H9 (cell line): ENCODE results near the gene CDK2. TPM values are rescaled to one million over a fixed set of nuclear protein-coding genes. Genes with fewer than 3 reads are reported as not detected.

Experiments used
- DNase-seq: peaks from one replicate; pipeline ENCODE4 v3.0.0-alpha.2; 2017
- H2AFZ ChIP-seq: one replicate; pipeline ENCODE4 v1.6.1; 2013; ENCODE audit warnings: mild to moderate bottlenecking, low read length, control low read depth, moderate library complexity
- H2AK5ac ChIP-seq: 2 replicates; pipeline ENCODE4 v1.6.1; 2013; ENCODE audit warnings: low read length, control low read depth, mixed read lengths; ENCODE audit not compliant: insufficient read length
- H2BK120ac ChIP-seq: one replicate; pipeline ENCODE4 v1.6.1; 2013; ENCODE audit warnings: low read depth, mild to moderate bottlenecking, low read length, control low read depth, inconsistent platforms; ENCODE audit not compliant: poor library complexity, severe bottlenecking
- H2BK12ac ChIP-seq: 2 replicates; pipeline ENCODE4 v1.6.1; 2013; ENCODE audit warnings: low read length, control low read depth, mixed read lengths, low read depth; ENCODE audit not compliant: insufficient read length
- H2BK15ac ChIP-seq: 2 replicates; pipeline ENCODE4 v1.6.1; 2013; ENCODE audit warnings: low read depth, low read length, control low read depth
- H2BK20ac ChIP-seq: one replicate; pipeline ENCODE4 v1.6.1; 2013; ENCODE audit warnings: low read depth, mild to moderate bottlenecking, low read length, control low read depth, inconsistent platforms; ENCODE audit not compliant: poor library complexity, severe bottlenecking
- H2BK5ac ChIP-seq: 2 replicates; pipeline ENCODE4 v1.6.1; 2013; ENCODE audit warnings: low read length, control low read depth, mixed read lengths; ENCODE audit not compliant: insufficient read length
- H3K14ac ChIP-seq: 2 replicates; pipeline ENCODE4 v1.6.1; 2013; ENCODE audit warnings: low read length, control low read depth; ENCODE audit not compliant: insufficient read depth
- H3K18ac ChIP-seq: 2 replicates; pipeline ENCODE4 v1.6.1; 2013; ENCODE audit warnings: low read depth, mild to moderate bottlenecking, mixed read lengths, low read length, control low read depth; ENCODE audit not compliant: insufficient read length
- H3K23ac ChIP-seq: 2 replicates; pipeline ENCODE4 v1.6.1; 2013; ENCODE audit warnings: low read length, control low read depth, mixed read lengths, low read depth; ENCODE audit not compliant: insufficient read length
- H3K23me2 ChIP-seq: 2 replicates; pipeline ENCODE4 v1.6.1; 2013; ENCODE audit warnings: low read depth, mild to moderate bottlenecking, mixed read lengths, low read length, control low read depth; ENCODE audit not compliant: insufficient read length, poor library complexity, severe bottlenecking
- H3K27ac ChIP-seq: 2 replicates; pipeline ENCODE4 v1.5.1; 2013; ENCODE audit warnings: low read length, control low read depth, mixed read lengths, low read depth; ENCODE audit not compliant: insufficient read length
- H3K27me3 ChIP-seq: 2 replicates; pipeline ENCODE4 v1.6.1; 2013; ENCODE audit warnings: low read length, control low read depth, inconsistent platforms; ENCODE audit not compliant: insufficient read depth
- H3K4ac ChIP-seq: 2 replicates; pipeline ENCODE4 v1.6.1; 2013; ENCODE audit warnings: low read depth, mild to moderate bottlenecking, control low read depth, inconsistent platforms, low read length, moderate library complexity
- H3K4me1 ChIP-seq: 2 replicates; pipeline ENCODE4 v1.6.1; 2013; ENCODE audit warnings: low read length, control low read depth, inconsistent platforms; ENCODE audit not compliant: insufficient read depth
- H3K4me2 ChIP-seq: 2 replicates; pipeline ENCODE4 v1.6.1; 2013; ENCODE audit warnings: low read length, control low read depth, mixed read lengths; ENCODE audit not compliant: insufficient read length, insufficient read depth
- H3K56ac ChIP-seq: 2 replicates; pipeline ENCODE4 v1.6.1; 2013; ENCODE audit warnings: low read depth, mild to moderate bottlenecking, mixed read lengths, low read length, control low read depth; ENCODE audit not compliant: insufficient read length
- H3K79me1 ChIP-seq: 2 replicates; pipeline ENCODE4 v1.6.1; 2013; ENCODE audit warnings: low read depth, mild to moderate bottlenecking, moderate library complexity, low read length, control low read depth, inconsistent platforms; ENCODE audit not compliant: insufficient read depth, poor library complexity, severe bottlenecking
- H3K79me2 ChIP-seq: 2 replicates; pipeline ENCODE4 v1.6.1; 2013; ENCODE audit warnings: low read length, control low read depth, inconsistent platforms; ENCODE audit not compliant: insufficient read depth
- H3K9ac ChIP-seq: 2 replicates; pipeline ENCODE4 v1.6.1; 2013; ENCODE audit warnings: low read length, control low read depth, mixed read lengths; ENCODE audit not compliant: insufficient read length; ENCODE audit errors: extremely low read depth
- H3K9me3 ChIP-seq: one replicate; pipeline ENCODE4 v1.6.1; 2013; ENCODE audit warnings: low read depth, low read length, inconsistent platforms; ENCODE audit not compliant: control insufficient read depth
- H3T11ph ChIP-seq: one replicate; pipeline ENCODE4 v1.6.1; 2013; ENCODE audit warnings: mild to moderate bottlenecking, low read length, control low read depth, inconsistent platforms
- H4K20me1 ChIP-seq: one replicate; pipeline ENCODE4 v1.6.1; 2013; ENCODE audit not compliant: control insufficient read depth, insufficient read length, insufficient read depth
- H4K5ac ChIP-seq: 2 replicates; pipeline ENCODE4 v1.6.1; 2013; ENCODE audit warnings: low read depth, mild to moderate bottlenecking, mixed read lengths, low read length, control low read depth; ENCODE audit not compliant: insufficient read length
- H4K8ac ChIP-seq: replicated peaks from 2 replicates; pipeline ENCODE4 v1.6.1; 2013; ENCODE audit warnings: low read length, control low read depth, mixed read lengths, low read depth; ENCODE audit not compliant: insufficient read length
- H4K91ac ChIP-seq: 2 replicates; pipeline ENCODE4 v1.6.1; 2013; ENCODE audit warnings: low read depth, mild to moderate bottlenecking, moderate library complexity, mixed read lengths, low read length, control low read depth; ENCODE audit not compliant: insufficient read length
- H3K27ac Mint-ChIP-seq, 3 experiments: 2 replicates in 2 of 3; 3 replicates in 1 of 3; pipeline ENCODE4 v1.8.0; 2020 to 2021; ENCODE audit warnings: mixed read lengths in 3 of 3, mild to moderate bottlenecking in 1 of 3, moderate library complexity in 1 of 3
- H3K27me3 Mint-ChIP-seq: 2 replicates; pipeline ENCODE4 v1.8.0; 2021; ENCODE audit warnings: low read depth, mild to moderate bottlenecking, moderate library complexity, mixed read lengths
- H3K36me3 Mint-ChIP-seq, 3 experiments: 2 replicates in 2 of 3; 3 replicates in 1 of 3; pipeline ENCODE4 v1.8.0; 2020 to 2021; ENCODE audit warnings: low read depth in 3 of 3, mixed read lengths in 3 of 3; ENCODE audit not compliant: insufficient read depth in 1 of 3
- H3K4me1 Mint-ChIP-seq, 2 experiments: 2 replicates each; pipeline ENCODE4 v1.8.0; 2020; ENCODE audit warnings: mixed read lengths in 2 of 2
- H3K4me3 Mint-ChIP-seq, 2 experiments: 2 replicates in 1 of 2; 3 replicates in 1 of 2; pipeline ENCODE4 v1.8.0; 2020 to 2021; ENCODE audit warnings: mild to moderate bottlenecking in 2 of 2, mixed read lengths in 2 of 2, moderate library complexity in 1 of 2
- H3K9me3 Mint-ChIP-seq, 2 experiments: 2 replicates in 1 of 2; 3 replicates in 1 of 2; pipeline ENCODE4 v1.8.0; 2020; ENCODE audit warnings: mild to moderate bottlenecking in 2 of 2, mixed read lengths in 2 of 2, moderate library complexity in 1 of 2
- WGBS: extraction: QIAGEN DNeasy Blood & Tissue Kit; methylation state at CpG from one replicate; pipeline ENCODE4 v1.1.7; 2013; ENCODE audit warnings: missing lambda C conversion rate, low lambda C conversion rate, mixed read lengths; ENCODE audit not compliant: insufficient read length; ENCODE audit errors: extremely low coverage; 5-methylcytosine and 5-hydroxymethylcytosine counted together
- total RNA-seq: library from RNA; stranded (reverse); gene quantifications from 2 replicates; pipeline ENCODE4 v1.2.1, GENCODE V29; 2021
- TF ChIP-seq, protein P1 (sequence below): fragments of 200-600 bp; sonication (generic); conservative IDR thresholded peaks from 3 replicates; pipeline ENCODE4 v1.8.0; 2021; ENCODE audit warnings: antibody characterized with exemption, mild to moderate bottlenecking

The CDK2 gene
- total RNA-seq, 1 experiment from 2014 or later = 60.8 TPM

DNA sequence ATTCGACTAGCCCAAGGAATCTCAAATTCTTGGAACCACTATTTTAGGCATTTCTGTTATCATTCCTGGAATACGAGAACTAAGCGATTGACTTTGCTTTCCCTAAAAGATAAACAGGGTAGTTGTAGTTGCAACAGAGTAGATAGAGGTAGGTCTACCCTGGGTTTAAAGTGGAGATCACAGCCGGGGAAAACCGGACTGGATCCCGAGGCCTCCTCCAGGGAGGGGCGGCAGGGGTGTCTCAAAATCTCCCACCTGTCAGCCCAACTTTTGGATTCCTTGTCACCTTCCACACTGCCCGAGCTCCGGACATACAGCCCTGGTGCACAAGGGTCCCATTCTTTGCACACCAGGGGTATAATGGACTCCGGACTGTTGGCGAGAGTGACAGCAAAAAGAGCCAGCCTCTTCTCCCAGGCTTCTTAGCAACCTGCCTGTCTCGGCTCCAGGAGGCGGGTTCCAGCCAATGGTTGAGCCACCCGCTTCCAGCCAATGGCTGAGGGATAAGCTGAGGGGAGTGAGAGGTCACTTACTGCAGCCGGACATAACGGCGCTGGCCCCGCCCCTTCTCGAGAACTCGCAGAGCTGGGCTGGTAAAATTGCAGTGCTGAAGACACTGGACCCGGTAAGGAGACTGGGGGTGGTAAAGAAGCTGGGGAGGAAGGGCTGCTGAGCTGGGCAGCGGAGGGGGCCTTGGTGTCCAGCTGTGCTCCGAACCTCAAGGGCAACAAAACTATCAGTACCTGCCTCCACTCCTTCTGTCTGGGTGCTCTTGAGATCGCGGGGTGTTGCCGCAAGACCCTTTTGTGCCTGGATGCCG lies 30.3 kb downstream of the CDK2 start, which contains the start of gene SUOX:
TSS of gene SUOX (plus strand) at position 562 of the 820 bp plus-strand sequence. CDS start 4,946 bp downstream, outside the sequence.
- Histone ChIP-seq H3K79me2 (no peaks in the 10 kb centered on the region), H3K9me3 (no peaks in the 10 kb centered on the region), H2AK5ac (no peak within 1 kb of the TSS), H3K79me1 (no peaks in the 10 kb centered on the region), H3K18ac (peak within 1 kb of the TSS; percentile 43), H2BK120ac (no peak within 1 kb of the TSS), H3K56ac (no peak within 1 kb of the TSS), H3T11ph (no peak within 1 kb of the TSS), H4K91ac (no peak within 1 kb of the TSS), H3K27me3 (no peaks in the 10 kb centered on the region), H3K27ac (no peak within 1 kb of the TSS), H4K5ac (peak within 1 kb of the TSS; percentile 15), H3K4ac (no peak within 1 kb of the TSS), H4K20me1 (no peaks in the 10 kb centered on the region), H4K8ac (no peak within 1 kb of the TSS), H2BK12ac (no peak within 1 kb of the TSS), H3K23me2 (peaks cover 8% of the 10 kb centered on the region), H3K4me2 (peak within 1 kb of the TSS; percentile 94), H3K14ac (peak within 1 kb of the TSS; percentile 38), H2BK20ac (no peak within 1 kb of the TSS), H3K4me1 (no peaks in the 10 kb centered on the region), H2BK5ac (no peak within 1 kb of the TSS), H2BK15ac (no peak within 1 kb of the TSS), H2AFZ (peak within 1 kb of the TSS; percentile 3), H3K9ac (peak within 1 kb of the TSS; percentile 82), H3K23ac (no peak within 1 kb of the TSS)
- TF ChIP-seq, protein P1, sequence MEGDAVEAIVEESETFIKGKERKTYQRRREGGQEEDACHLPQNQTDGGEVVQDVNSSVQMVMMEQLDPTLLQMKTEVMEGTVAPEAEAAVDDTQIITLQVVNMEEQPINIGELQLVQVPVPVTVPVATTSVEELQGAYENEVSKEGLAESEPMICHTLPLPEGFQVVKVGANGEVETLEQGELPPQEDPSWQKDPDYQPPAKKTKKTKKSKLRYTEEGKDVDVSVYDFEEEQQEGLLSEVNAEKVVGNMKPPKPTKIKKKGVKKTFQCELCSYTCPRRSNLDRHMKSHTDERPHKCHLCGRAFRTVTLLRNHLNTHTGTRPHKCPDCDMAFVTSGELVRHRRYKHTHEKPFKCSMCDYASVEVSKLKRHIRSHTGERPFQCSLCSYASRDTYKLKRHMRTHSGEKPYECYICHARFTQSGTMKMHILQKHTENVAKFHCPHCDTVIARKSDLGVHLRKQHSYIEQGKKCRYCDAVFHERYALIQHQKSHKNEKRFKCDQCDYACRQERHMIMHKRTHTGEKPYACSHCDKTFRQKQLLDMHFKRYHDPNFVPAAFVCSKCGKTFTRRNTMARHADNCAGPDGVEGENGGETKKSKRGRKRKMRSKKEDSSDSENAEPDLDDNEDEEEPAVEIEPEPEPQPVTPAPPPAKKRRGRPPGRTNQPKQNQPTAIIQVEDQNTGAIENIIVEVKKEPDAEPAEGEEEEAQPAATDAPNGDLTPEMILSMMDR = no peak
- Mint-ChIP-seq H3K4me3 (peak within 1 kb of the TSS; percentile 98 to 99), H3K36me3 (peaks cover 31 to 42% (median 39%) of the 10 kb centered on the region in 3 experiments; a peak in 6 of 7 replicates), H3K27ac (peak within 1 kb of the TSS; percentile 94 to 98 (median 97)), H3K9me3 (no peaks in the 10 kb centered on the region), H3K4me1 (peaks cover 6 to 11% of the 10 kb centered on the region in 2 experiments; a peak in 3 of 4 replicates), H3K27me3 (no peaks in the 10 kb centered on the region)
- peak; percentile 100 for DNase-seq
- no CpG with 5 or more reads among the region's 27 CpGs for WGBS
